Measurements from ENCODE around the gene CLHC1.

- no peak for TF ChIP-seq CTCF (IDR thresholded peaks at IDR 0.05; ENCODE audit: insufficient read depth, low read length)
- TF ChIP-seq REST (IDR thresholded peaks at IDR 0.05; ENCODE audit: insufficient replicate concordance, low read depth): no peak
- TF ChIP-seq POLR2AphosphoS5 (IDR thresholded peaks at IDR 0.05; ENCODE audit: low read depth): no peak
- TF ChIP-seq GABPA (IDR thresholded peaks at IDR 0.05; ENCODE audit: low read depth): no peak
Measured at GRCh38 chr2:55164534-55165480, 67.3 kb downstream of the CLHC1 start.

All from HL-60 (cell line).